Measurements from ENCODE around the gene MAPK7.

MAPK7 gene

GRCh38 chr17:19331543-19332245 lies 46.6 kb upstream of the MAPK7 start:
- no peak for TF ChIP-seq CTCF (IDR thresholded peaks at IDR 0.05; ENCODE audit: insufficient read depth, low read length, poor library complexity, severe bottlenecking)
- no peaks in the 10 kb centered on the region for H3K36me3 ChIP-seq (ENCODE audit: control insufficient read depth, insufficient read depth, low read length)
- H3K27me3 ChIP-seq (replicated peaks; ENCODE audit: control insufficient read depth, insufficient read depth, low read length), result no peaks in the 10 kb centered on the region
- DNase-seq (ENCODE audit: extremely low read depth, insufficient read length), result no peak
- no peak overlapping the region for H3K4me3 ChIP-seq (replicated peaks; ENCODE audit: low read depth, low read length)

- no peak for TF ChIP-seq CTCF (IDR thresholded peaks at IDR 0.05; ENCODE audit: insufficient read depth, low read length, poor library complexity, severe bottlenecking)
- Histone ChIP-seq H3K36me3 (ENCODE audit: control insufficient read depth, insufficient read depth, low read length) (no peaks in the 10 kb centered on the region), H3K4me3 (replicated peaks; ENCODE audit: low read depth, low read length) (no peak overlapping the region), H3K27me3 (replicated peaks; ENCODE audit: control insufficient read depth, insufficient read depth, low read length) (no peaks in the 10 kb centered on the region)
- no peak for DNase-seq (ENCODE audit: extremely low read depth, insufficient read length)
These were observed 45.7 kb upstream of the MAPK7 start for GRCh38 chr17:19332371-19333131.

- Histone ChIP-seq H3K36me3 (ENCODE audit: control insufficient read depth, insufficient read depth, low read length) (no peaks in the 10 kb centered on the region), H3K4me3 (replicated peaks; ENCODE audit: low read depth, low read length) (no peak overlapping the region), H3K27me3 (replicated peaks; ENCODE audit: control insufficient read depth, insufficient read depth, low read length) (no peaks in the 10 kb centered on the region)
- TF ChIP-seq CTCF (IDR thresholded peaks at IDR 0.05; ENCODE audit: insufficient read depth, low read length, poor library complexity, severe bottlenecking), result no peak
- no peak for DNase-seq (ENCODE audit: extremely low read depth, insufficient read length)
These were observed 45.2 kb upstream of the MAPK7 start for GRCh38 chr17:19333132-19333440.

GRCh38 chr17:19333736-19334290 lies 44.5 kb upstream of the MAPK7 start:
- Histone ChIP-seq H3K36me3 (ENCODE audit: control insufficient read depth, insufficient read depth, low read length) (no peaks in the 10 kb centered on the region), H3K4me3 (replicated peaks; ENCODE audit: low read depth, low read length) (no peak overlapping the region), H3K27me3 (replicated peaks; ENCODE audit: control insufficient read depth, insufficient read depth, low read length) (no peaks in the 10 kb centered on the region)
- TF ChIP-seq CTCF (IDR thresholded peaks at IDR 0.05; ENCODE audit: insufficient read depth, low read length, poor library complexity, severe bottlenecking), result no peak
- DNase-seq (ENCODE audit: extremely low read depth, insufficient read length), result no peak

- Histone ChIP-seq H3K4me3 (replicated peaks; ENCODE audit: low read depth, low read length) (no peak overlapping the region), H3K27me3 (replicated peaks; ENCODE audit: control insufficient read depth, insufficient read depth, low read length) (no peaks in the 10 kb centered on the region), H3K36me3 (ENCODE audit: control insufficient read depth, insufficient read depth, low read length) (no peaks in the 10 kb centered on the region)
- no peak for TF ChIP-seq CTCF (IDR thresholded peaks at IDR 0.05; ENCODE audit: insufficient read depth, low read length, poor library complexity, severe bottlenecking)
- DNase-seq (ENCODE audit: extremely low read depth, insufficient read length), result no peak
These were observed 44.0 kb upstream of the MAPK7 start for GRCh38 chr17:19334331-19334730.

Data from GM06990 (cell line).